GM21529 (cell line): ENCODE data around the gene PYDC2.
"Not testable (repeated sequence)": the region's sequence is repeated elsewhere in the genome, so short reads cannot be mapped to it uniquely, and the experiment has no call there.

Experiments used
- ATAC-seq: cut with Tn5 transposase; IDR thresholded peaks from one replicate; pipeline ENCODE4 v1.9.1; 2021; ENCODE audit not compliant: unreplicated experiment

PYDC2 gene

DNA sequence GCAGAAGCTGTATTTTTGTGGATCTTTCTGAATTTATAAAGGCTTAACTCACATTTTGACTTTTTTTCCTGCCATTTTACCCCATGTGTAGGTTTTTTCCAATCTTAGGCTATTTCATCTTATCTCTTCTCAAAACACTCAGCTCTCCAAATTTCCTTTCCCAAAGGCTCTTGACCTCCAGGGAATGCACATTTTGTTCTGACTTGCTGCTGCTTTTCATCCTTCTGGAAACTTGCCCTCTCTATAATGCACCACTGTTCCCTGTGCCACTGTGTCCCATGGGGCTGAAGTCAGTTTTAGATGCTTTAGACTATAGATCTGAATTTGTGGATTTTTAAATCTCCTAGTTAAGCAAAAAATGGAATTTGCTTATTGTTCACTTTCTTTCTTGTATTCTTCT is 9.1 kb downstream of the PYDC2 start:
- no peak for ATAC-seq

DNA sequence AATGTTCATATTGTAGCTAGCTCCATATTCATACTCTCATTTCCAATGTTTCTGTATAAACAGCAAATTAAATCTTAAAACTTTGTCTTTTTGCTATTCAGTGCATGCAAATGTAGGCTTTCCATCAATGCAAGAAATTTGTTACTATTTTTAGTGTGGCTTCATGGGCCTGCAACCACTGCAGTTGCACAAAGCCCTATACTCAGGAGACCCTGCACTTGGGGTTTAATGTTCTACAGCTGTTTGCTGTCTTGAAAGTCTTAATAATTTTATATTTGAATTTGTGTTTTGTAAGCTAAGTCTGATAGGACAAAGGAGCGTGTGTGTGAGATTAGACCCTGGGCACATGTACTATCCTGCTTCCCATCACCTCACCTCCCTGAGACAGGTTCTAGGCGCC is 9.6 kb downstream of the PYDC2 start:
- no peak for ATAC-seq

DNA sequence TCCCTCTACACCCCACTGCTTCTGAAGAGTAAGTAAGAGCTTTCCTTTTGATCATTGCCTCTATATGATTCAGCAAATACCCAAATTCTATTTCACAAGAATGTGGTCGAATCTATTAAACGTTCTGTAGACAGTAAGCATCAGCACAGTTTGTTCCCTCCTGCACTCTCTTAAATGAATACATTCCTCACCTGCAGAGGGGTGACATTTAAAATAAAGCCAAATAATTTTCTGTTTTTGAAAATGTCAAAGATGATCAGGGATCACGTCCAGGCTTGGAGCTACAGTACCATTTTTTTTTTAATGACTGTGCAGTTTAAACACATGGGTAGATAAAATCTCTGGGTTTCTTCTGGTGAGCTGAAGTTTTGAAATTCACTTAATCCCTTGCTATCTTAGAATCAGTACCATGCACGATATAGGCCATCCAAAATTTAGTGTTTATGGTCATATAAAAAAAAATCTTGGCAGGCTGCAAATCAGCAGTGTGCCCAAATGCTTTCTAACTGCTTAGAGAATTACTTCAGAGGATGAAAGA is 12.8 kb downstream of the PYDC2 start:
- no peak for ATAC-seq

DNA sequence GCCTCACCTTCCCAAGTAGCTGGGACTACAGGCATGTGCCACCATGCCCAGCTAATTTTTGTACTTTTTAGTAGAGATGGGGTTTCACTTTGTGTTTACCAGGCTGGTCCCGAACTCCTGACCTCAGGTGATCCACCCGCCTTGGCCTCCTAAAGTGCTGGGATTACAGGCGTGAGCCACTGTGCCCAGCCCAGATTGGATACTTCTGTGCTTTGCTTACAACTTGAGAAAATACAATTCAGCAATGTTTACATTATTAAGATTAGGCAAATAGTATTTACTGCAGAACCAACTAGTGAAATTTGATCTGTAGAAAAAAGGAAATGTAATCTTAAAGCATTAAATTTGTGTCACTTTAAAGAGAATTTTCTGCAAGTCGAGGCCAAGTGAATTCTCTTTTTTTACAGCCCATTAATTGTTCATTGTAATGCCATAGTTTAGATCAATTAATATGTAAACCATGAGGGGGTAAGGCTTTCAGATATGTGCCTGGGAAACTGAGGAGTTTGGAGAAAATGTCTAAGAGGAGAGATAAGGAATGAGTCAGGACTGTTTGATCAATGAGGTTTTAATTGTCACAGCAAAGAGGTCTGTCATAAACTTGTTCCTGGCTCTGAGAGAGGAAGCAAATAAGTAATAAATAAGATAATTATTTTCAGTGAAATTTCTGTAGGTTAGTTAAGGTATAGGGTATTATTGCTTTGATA is 15.3 kb downstream of the PYDC2 start:
- no peak for ATAC-seq

DNA sequence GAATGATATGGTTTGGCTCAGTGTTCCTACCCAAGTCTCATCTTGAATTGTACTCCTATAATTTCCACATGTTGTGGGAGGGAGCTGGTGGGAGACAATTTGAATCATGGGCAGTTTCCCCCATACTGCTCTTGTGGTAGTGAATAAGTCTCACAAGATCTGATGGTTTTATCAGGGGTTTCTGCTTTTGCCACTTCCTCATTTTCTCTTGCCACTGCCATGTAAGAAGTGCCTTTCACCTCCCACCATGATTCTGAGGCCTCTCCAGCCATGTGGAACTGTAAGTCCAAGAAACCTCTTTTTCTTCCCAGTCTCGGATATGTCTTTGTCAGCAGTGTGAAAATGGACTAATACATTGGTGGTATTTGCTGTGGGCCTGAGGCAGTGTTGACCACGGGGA is 23.0 kb downstream of the PYDC2 start:
- ATAC-seq, result not testable (repeated sequence)

DNA sequence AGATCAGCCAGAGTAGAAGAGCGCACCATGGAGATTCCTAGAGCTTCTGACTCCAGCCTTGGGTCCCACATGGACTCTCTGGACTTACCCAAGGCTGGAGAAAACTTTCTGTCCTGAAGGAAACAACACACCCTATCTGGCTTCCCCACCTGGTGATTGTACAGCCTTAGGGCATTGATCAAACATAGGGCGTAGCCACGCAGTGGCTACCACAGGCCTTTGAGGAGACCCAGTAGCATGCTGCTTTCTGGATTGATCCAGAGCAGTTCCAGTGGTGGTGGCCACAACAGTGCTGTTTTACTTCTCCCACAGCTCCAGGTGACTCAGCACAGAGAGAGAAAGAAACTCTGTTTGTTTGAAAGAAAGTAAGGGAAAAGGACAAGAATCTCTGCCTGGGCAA is 23.5 kb downstream of the PYDC2 start:
- no peak for ATAC-seq

DNA sequence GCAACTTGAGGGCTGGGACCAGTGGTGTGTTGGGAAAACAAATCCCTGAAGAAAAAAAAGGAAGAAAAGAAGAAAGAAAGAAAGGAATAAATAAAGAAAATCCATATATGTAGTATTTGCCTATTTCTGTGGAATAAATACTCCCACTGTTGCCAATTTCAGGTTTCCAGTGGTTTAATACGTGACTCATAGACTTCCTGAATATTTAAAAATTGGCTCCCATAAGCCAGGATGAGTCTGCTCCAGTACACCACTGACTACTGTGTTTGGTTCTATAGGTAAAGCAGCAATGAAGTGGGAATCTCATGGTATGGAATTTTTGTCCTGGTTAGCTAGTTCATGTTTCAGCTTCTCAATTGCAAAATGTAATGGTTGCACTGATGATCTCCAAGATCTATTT is 31.6 kb downstream of the PYDC2 start:
- no peak for ATAC-seq

DNA sequence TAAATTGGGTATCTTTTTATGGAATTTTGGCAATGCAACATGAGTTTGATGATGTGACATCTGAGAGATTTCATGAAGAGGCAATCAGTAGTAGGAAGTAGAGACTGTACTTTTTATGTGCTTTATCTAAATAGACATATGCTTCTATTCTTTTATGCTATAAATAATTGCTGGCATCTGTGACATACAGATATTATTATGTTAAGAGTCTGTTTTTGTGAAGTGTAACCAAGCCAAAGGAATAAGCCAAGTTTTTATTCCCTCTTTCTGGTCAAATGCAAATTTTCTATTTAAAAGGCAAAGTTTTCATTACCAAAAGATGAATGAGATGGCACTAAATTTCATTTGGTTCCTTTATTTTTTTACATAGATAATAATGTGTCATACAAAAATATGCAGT is 32.4 kb downstream of the PYDC2 start:
- no peak for ATAC-seq

DNA sequence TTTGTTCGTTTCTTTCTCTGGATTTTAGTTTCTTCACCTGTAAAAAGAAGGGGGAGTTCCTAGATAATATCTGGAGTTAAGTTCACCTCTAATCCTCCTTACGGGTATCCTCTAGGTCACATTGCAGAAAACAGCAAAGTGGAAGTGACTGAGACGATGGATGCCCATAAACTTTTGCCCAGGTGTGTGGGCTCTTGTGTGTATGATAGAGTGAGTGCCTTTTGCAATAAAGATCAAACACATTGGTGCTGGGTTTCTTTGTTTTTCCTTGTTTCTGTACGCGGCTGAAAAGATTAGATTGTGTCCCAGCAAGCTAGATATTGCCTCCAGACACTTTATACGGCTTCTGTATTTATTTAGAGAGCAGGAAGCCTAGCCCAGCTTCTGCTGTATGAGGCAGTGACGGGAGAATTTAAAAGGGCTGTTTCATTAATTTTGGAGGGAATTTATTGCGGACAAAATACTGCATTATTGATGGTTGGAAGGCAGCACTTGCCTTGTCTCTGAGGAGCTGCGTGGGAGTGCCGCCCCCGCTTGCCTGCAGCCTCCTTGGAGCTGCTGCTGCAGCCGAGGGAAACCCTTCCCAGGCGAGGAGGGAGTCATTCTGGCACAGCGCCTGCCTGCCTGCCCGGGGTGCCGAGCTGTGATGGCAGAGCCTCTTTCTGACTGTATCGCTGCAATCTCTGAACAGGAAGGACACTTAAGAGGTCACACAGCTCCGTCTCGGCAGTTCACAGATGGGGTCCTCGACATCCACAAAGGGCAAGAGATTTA is 38.5 kb downstream of the PYDC2 start:
- ATAC-seq, result no peak

DNA sequence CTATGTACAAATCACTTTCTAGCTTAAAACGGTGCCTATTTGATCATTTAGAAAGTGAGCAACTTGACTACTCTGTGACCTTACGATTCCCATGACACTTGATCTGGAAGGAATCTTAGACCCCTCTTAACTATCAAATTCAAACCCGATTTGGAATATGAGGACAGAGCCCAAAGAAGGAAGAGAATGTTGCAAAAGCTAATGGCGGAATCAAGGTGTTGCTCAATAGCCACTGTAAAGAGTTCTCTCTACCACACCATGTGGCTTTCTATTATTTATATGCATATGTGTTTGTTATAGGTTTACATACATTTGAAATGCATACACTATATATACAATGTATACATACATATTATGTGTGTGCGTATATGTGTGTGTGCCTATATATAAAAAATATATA is 39.9 kb downstream of the PYDC2 start:
- ATAC-seq, result no peak

DNA sequence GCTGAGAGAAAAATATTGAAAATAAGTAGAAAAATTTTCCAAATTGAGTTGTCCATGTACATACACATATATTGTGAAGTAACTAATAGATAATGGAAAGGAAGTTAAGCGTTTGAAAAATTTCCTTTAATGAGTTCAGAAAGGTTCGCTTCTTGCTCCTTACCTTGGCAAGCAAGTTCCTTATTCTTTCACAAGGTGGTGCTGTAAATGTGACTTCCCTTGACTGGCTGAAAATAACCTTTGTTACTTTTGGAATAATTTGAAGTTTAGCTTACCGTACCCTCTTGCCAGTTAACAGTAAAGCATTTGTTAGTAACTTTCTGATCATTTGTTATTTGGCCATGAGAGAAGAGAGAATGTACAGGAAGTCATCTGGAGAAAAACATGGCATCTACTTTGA is 41.6 kb downstream of the PYDC2 start:
- no peak for ATAC-seq

DNA sequence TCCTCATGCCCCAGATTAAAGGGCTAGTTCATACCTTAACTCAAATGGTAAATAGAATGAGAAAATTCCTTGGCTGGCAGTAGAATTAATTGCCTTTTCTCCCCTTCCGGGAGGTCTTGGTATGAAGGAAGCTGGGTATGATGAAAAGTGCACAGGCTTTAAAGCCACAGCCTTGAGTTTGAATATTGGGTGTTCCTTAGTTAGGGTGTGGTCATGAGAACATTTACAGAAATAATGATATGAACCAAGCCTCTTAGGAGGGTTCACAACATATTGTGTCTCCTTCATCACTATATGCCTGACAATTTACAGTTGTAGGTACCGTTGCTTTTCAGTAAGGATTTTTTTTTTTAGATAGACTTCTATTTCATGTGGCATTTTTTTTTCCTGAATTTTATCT is 48.1 kb downstream of the PYDC2 start:
- ATAC-seq, result no peak
